Adrenal gland (tissue), 5 donors: ENCODE data around the gene HIPK1.

ENCODE experiments used
- CTCF ChIP-seq, 6 experiments: fragments of 450-650 bp in 4 of 6; fragments of 200-600 bp in 2 of 6; sonication (generic) in 1 of 6; IDR thresholded peaks; 1 replicate in 5 of 6; 2 replicates in 1 of 6; pipeline versions ENCODE4 v1.5.1 to v1.8.0; 2016 to 2021; ENCODE audit warnings: antibody characterized with exemption in 6 of 6, mild to moderate bottlenecking in 2 of 6, moderate library complexity in 1 of 6
- POLR2A ChIP-seq, 2 donors: fragments of 450-650 bp; IDR thresholded peaks; one replicate each; pipeline ENCODE4 v1.6.1; 2017; ENCODE audit warnings: antibody characterized with exemption in 2 of 2, mild to moderate bottlenecking in 2 of 2, moderate library complexity in 1 of 2
- donor health status: DM: no; HTN: no; CAD: no.

GRCh38 chr1:114008993-114009392 is 79.9 kb downstream of the HIPK1 start:
- no peak for TF ChIP-seq POLR2A (IDR thresholded peaks at IDR 0.05)
- TF ChIP-seq CTCF (IDR thresholded peaks at IDR 0.05): no peak
